Prostate gland (tissue), 2 donors: ENCODE results near the gene ADAMTS3. TPM values are rescaled to one million over a fixed set of nuclear protein-coding genes. Genes with fewer than 3 reads are reported as not detected.
A peak's percentile ranks its signal among the peaks of the same experiment; 100 is the strongest.

ENCODE experiments used
- DNase-seq: peaks from one replicate; pipeline ENCODE4 v3.0.0-alpha.2; 2019; ENCODE audit warnings: low spot score
- H3K27ac ChIP-seq, 2 donors: fragments of 200-600 bp; sonication (generic); 2 replicates each; pipeline ENCODE4 v1.5.1; 2017 to 2019
- H3K27me3 ChIP-seq: fragments of 200-600 bp; sonication (generic); replicated peaks from 2 replicates; pipeline ENCODE4 v1.5.1; 2019; ENCODE audit not compliant: insufficient read depth
- H3K36me3 ChIP-seq, 2 donors: fragments of 200-600 bp; sonication (generic); 1 replicate in 1 of 2; 2 replicates in 1 of 2; pipeline versions ENCODE4 v1.5.1 to v1.8.1; 2017 to 2019
- H3K4me1 ChIP-seq: fragments of 200-600 bp; sonication (generic); replicated peaks from 2 replicates; pipeline ENCODE4 v1.5.1; 2019
- H3K4me3 ChIP-seq, 2 donors: fragments of 200-600 bp; sonication (generic); 2 replicates each; pipeline ENCODE4 v1.5.1; 2017 to 2019
- H3K9me3 ChIP-seq: fragments of 200-600 bp; sonication (generic); 2 replicates; pipeline ENCODE4 v1.5.1; 2017
- CTCF ChIP-seq, 4 experiments: fragments of 200-600 bp in 2 of 4; fragments of 450-650 bp in 2 of 4; sonication (generic) in 2 of 4; IDR thresholded peaks; 1 replicate in 3 of 4; 2 replicates in 1 of 4; pipeline ENCODE4 v1.5.1; 2016 to 2019; ENCODE audit warnings: antibody characterized with exemption in 4 of 4, mild to moderate bottlenecking in 2 of 4, moderate library complexity in 2 of 4
- POLR2A ChIP-seq: fragments of 450-650 bp; IDR thresholded peaks from one replicate; pipeline ENCODE4 v1.6.1; 2016; ENCODE audit warnings: antibody characterized with exemption, mild to moderate bottlenecking
- POLR2AphosphoS5 ChIP-seq: sonication (generic); formaldehyde crosslinking; IDR thresholded peaks from one replicate; pipeline ENCODE4 v1.6.1; 2017; ENCODE audit warnings: antibody characterized with exemption
- WGBS: methylation state at CpG from one replicate; pipeline ENCODE4 v1.1.5; 2018; 5-methylcytosine and 5-hydroxymethylcytosine counted together
- intact Hi-C: fragments of 100-400 bp; cut with DNase I; formaldehyde crosslinking; loops from one replicate; pipeline ENCODE4 v1.14.2; 2022
- total RNA-seq, 2 donors: library from RNA; depleted of rRNA; stranded (reverse); fragments of >200 nt; gene quantifications; one replicate each; pipeline ENCODE4 v1.1.0, GENCODE V29; 2016

ADAMTS3 gene
- total RNA-seq, 2 donors from 2014 or later, result 0.36 to 4.0 TPM

GRCh38 chr4:72312032-72312650, 256.9 kb downstream of the ADAMTS3 start:
- TF ChIP-seq POLR2A (no peak), CTCF (IDR thresholded peaks at IDR 0.05) (no peak), POLR2AphosphoS5 (no peak)
- Histone ChIP-seq H3K27me3 (no peaks in the 10 kb centered on the region), H3K27ac (no peak overlapping the region), H3K4me3 (no peak overlapping the region), H3K36me3 (no peaks in the 10 kb centered on the region), H3K4me1 (no peaks in the 10 kb centered on the region), H3K9me3 (no peaks in the 10 kb centered on the region)
- intact Hi-C loops, result loop anchor here (10.0 kb wide), 1 partner anchor 603 kb away; no protein-coding TSS in a partner anchor
- 38% methylated on average over 6 of the region's 6 CpGs for WGBS
- peak; percentile 51 for DNase-seq

- no peaks in the 10 kb centered on the region for H3K27me3 ChIP-seq
- intact Hi-C loops, result loop anchor here (10.0 kb wide), 1 partner anchor 604 kb away; no protein-coding TSS in a partner anchor
Observed at GRCh38 chr4:72311291-72311690, 257.7 kb downstream of the ADAMTS3 start.

GRCh38 chr4:72305620-72306019, 263.4 kb downstream of the ADAMTS3 start:
- Histone ChIP-seq H3K27me3 (no peaks in the 10 kb centered on the region), H3K9me3 (no peaks in the 10 kb centered on the region), H3K36me3 (no peaks in the 10 kb centered on the region), H3K4me1 (no peaks in the 10 kb centered on the region), H3K4me3 (no peak overlapping the region), H3K27ac (no peak overlapping the region)
- intact Hi-C loops, result no loop called here
- TF ChIP-seq POLR2AphosphoS5 (no peak), CTCF (IDR thresholded peaks at IDR 0.05) (no peak), POLR2A (no peak)
- WGBS, result 95% methylated on average over 9 of the region's 9 CpGs
- no peak for DNase-seq

More at GRCh38 chr4:72311291-72311690, 257.7 kb downstream of the ADAMTS3 start:
- Histone ChIP-seq H3K4me1 (no peaks in the 10 kb centered on the region), H3K27ac (no peak overlapping the region), H3K9me3 (no peaks in the 10 kb centered on the region), H3K4me3 (no peak overlapping the region), H3K36me3 (no peaks in the 10 kb centered on the region)
- TF ChIP-seq POLR2A (no peak), POLR2AphosphoS5 (no peak), CTCF (IDR thresholded peaks at IDR 0.05) (no peak)
- no peak for DNase-seq
- 74% methylated on average over 3 of the region's 3 CpGs for WGBS

GRCh38 chr4:72305080-72305479, 263.9 kb downstream of the ADAMTS3 start:
- no peaks in the 10 kb centered on the region for H3K9me3 ChIP-seq
- intact Hi-C loops, result no loop called here
- no peaks in the 10 kb centered on the region for H3K4me1 ChIP-seq
- TF ChIP-seq POLR2A (no peak), POLR2AphosphoS5 (no peak), CTCF (IDR thresholded peaks at IDR 0.05) (no peak)
- DNase-seq, result no peak
- 83% methylated on average over 4 of the region's 4 CpGs for WGBS
- no peak overlapping the region for H3K27ac ChIP-seq
- H3K4me3 ChIP-seq, result no peak overlapping the region
- H3K27me3 ChIP-seq, result no peaks in the 10 kb centered on the region
- no peaks in the 10 kb centered on the region for H3K36me3 ChIP-seq
